HepG2 (cell line): ENCODE data around the gene MPPE1. TPM values are rescaled to one million over a fixed set of nuclear protein-coding genes. Genes with fewer than 3 reads are reported as not detected.
A peak's percentile ranks its signal among the peaks of the same experiment; 100 is the strongest.

Experiments used
- ARID5B ChIP-seq: IDR thresholded peaks from 2 replicates; pipeline ENCODE4 v1.4.0; 2020; ENCODE audit warnings: mild to moderate bottlenecking, missing genetic modification reagents
- GATAD2A ChIP-seq: IDR thresholded peaks from 2 replicates; pipeline ENCODE4 v1.6.1; 2016
- GMEB1 ChIP-seq: sonication (generic); formaldehyde crosslinking; IDR thresholded peaks from 2 replicates; pipeline ENCODE4 v1.5.1; 2020; ENCODE audit warnings: missing genetic modification reagents, mild to moderate bottlenecking, borderline replicate concordance
- GTF3A ChIP-seq: sonication (generic); formaldehyde crosslinking; conservative IDR thresholded peaks from 2 replicates; pipeline ENCODE4 v1.4.0; 2020; ENCODE audit warnings: mild to moderate bottlenecking, missing genetic modification reagents
- HOMEZ ChIP-seq: IDR thresholded peaks from 2 replicates; pipeline ENCODE4 v1.6.1; 2016; ENCODE audit warnings: low read depth
- KDM2A ChIP-seq: sonication (generic); formaldehyde crosslinking; IDR thresholded peaks from 2 replicates; pipeline ENCODE4 v1.4.0; 2020; ENCODE audit warnings: low read depth, missing genetic modification reagents, borderline replicate concordance
- RNF2 ChIP-seq: fragments of 450-650 bp; conservative IDR thresholded peaks from 2 replicates; pipeline ENCODE4 v1.6.1; 2016; ENCODE audit warnings: low read depth
- SOX6 ChIP-seq, 2 experiments: fragments of 450-650 bp in 1 of 2; sonication (generic) in 1 of 2; formaldehyde crosslinking in 1 of 2; IDR thresholded peaks; 2 replicates each; pipeline versions ENCODE4 v1.4.0 to v1.6.1; 2017 to 2020; ENCODE audit warnings: antibody characterized with exemption in 1 of 2, mild to moderate bottlenecking in 1 of 2, missing genetic modification reagents in 1 of 2
- YY1 ChIP-seq: IDR thresholded peaks from 2 replicates; pipeline ENCODE4 v1.6.1; 2011; ENCODE audit warnings: low read length, low read depth, moderate library complexity, mild to moderate bottlenecking; ENCODE audit not compliant: insufficient read depth, insufficient replicate concordance
- ZBTB37 ChIP-seq: sonication (generic); formaldehyde crosslinking; IDR thresholded peaks from 2 replicates; pipeline ENCODE4 v1.4.0; 2020; ENCODE audit warnings: mild to moderate bottlenecking, missing genetic modification reagents
- ZBTB42 ChIP-seq: sonication (generic); formaldehyde crosslinking; IDR thresholded peaks from 2 replicates; pipeline ENCODE4 v1.5.0; 2020; ENCODE audit warnings: mild to moderate bottlenecking, missing genetic modification reagents
- ZNF317 ChIP-seq: sonication (generic); formaldehyde crosslinking; IDR thresholded peaks from 2 replicates; pipeline ENCODE4 v1.5.0; 2020; ENCODE audit warnings: mild to moderate bottlenecking, missing genetic modification reagents
- ZNF362 ChIP-seq: sonication (generic); formaldehyde crosslinking; IDR thresholded peaks from 2 replicates; pipeline ENCODE4 v1.4.0; 2020; ENCODE audit warnings: missing genetic modification reagents, mild to moderate bottlenecking, borderline replicate concordance
- polyA plus RNA-seq, 8 experiments: library from polyadenylated mRNA; depleted of rRNA in 3 of 8; stranded (reverse) in 7 of 8; unstranded in 1 of 8; fragments of >200 nt; fragmentation: Illumina TruSeq in 4 of 8; extraction: Trizol in 4 of 8; gene quantifications; 2 replicates each; pipeline versions ENCODE4 v1.2.1 to v1.2.3, GENCODE V29; 2011 to 2016; ENCODE audit warnings: low read depth in 4 of 8, missing spikeins in 1 of 8, mixed read lengths in 1 of 8; ENCODE audit not compliant: insufficient read depth in 1 of 8
- total RNA-seq, 5 experiments: library from RNA; depleted of rRNA; stranded (reverse); fragments of >200 nt; fragmentation: Illumina TruSeq; extraction: Trizol; gene quantifications; 2 replicates each; pipeline ENCODE4 v1.2.3, GENCODE V29; 2016; ENCODE audit warnings: low read depth in 1 of 5
- TF ChIP-seq, protein P1 (sequence below): IDR thresholded peaks from 2 replicates; pipeline ENCODE4 v1.6.1; 2012; ENCODE audit warnings: inconsistent platforms
- TF ChIP-seq, protein P2 (sequence below): sonication (generic); formaldehyde crosslinking; IDR thresholded peaks from 2 replicates; pipeline ENCODE4 v1.5.1; 2020; ENCODE audit warnings: mild to moderate bottlenecking, missing genetic modification reagents, borderline replicate concordance
- TF ChIP-seq, protein P3 (sequence below): IDR thresholded peaks from 2 replicates; pipeline ENCODE4 v1.6.1; 2018; ENCODE audit warnings: missing genetic modification reagents, mild to moderate bottlenecking, missing compliant biosample characterization

MPPE1 gene
- total and polyA plus RNA-seq, 2 of the 13 experiments (the other 11 are each of a cell fraction or from before 2014, with no cell fraction given), result 9.6 to 11.9 TPM

DNA sequence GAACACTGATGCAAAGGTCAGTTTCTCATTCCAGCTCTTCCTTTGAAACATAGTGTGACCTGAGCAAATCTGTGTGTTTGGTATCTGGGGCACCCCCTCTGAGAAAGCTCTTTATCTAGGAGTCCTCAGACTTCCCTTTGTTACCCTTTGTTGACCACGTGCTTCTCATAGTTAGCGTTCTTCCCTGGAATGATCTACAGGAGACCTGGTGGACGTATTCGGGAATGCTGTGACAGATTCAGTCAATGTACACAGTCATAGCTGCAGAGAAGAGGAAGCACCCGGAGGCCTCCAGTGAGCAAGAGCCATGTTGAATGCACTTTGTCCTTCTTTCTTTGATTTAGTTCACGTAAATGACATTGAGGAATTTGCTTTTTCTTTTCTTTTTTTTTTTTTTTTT is 67.6 kb downstream of the MPPE1 start (continued):
- TF ChIP-seq ARID5B (peak; percentile 77), GATAD2A (CRISPR knock-in tag) (peak; percentile 61), RNF2 (0 out of 2 replicates have a peak, but pooled peaks have one; percentile 27), ZNF317 (CRISPR knock-in tag) (peak; percentile 96), SOX6 (IDR thresholded peaks at IDR 0.05) (no peak), SOX6 (CRISPR knock-in tag; IDR thresholded peaks at IDR 0.05) (peak; percentile 92), HOMEZ (CRISPR knock-in tag) (0 out of 2 replicates have a peak, but pooled peaks have one; percentile 40), YY1 (peak; percentile 30), KDM2A (CRISPR knock-in tag) (0 out of 2 replicates have a peak, but pooled peaks have one; percentile 33), ZBTB42 (CRISPR knock-in tag) (no peak), GTF3A (no peak), GMEB1 (CRISPR knock-in tag) (no peak), ZBTB37 (no peak), ZNF362 (peak; percentile 38; the same call in 1 of the 2 replicates)
- TF ChIP-seq, protein P1, sequence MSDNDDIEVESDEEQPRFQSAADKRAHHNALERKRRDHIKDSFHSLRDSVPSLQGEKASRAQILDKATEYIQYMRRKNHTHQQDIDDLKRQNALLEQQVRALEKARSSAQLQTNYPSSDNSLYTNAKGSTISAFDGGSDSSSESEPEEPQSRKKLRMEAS, result peak; percentile 85
- TF ChIP-seq, protein P2, sequence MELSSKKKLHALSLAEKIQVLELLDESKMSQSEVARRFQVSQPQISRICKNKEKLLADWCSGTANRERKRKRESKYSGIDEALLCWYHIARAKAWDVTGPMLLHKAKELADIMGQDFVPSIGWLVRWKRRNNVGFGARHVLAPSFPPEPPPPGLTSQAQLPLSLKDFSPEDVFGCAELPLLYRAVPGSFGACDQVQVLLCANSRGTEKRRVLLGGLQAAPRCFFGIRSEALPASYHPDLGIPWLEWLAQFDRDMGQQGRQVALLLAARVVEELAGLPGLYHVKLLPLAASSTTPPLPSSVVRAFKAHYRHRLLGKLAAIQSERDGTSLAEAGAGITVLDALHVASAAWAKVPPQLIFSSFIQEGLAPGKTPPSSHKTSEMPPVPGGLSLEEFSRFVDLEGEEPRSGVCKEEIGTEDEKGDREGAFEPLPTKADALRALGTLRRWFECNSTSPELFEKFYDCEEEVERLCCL, result no peak
- TF ChIP-seq, protein P3, sequence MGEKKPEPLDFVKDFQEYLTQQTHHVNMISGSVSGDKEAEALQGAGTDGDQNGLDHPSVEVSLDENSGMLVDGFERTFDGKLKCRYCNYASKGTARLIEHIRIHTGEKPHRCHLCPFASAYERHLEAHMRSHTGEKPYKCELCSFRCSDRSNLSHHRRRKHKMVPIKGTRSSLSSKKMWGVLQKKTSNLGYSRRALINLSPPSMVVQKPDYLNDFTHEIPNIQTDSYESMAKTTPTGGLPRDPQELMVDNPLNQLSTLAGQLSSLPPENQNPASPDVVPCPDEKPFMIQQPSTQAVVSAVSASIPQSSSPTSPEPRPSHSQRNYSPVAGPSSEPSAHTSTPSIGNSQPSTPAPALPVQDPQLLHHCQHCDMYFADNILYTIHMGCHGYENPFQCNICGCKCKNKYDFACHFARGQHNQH (CRISPR knock-in tag), result 0 out of 2 replicates have a peak, but pooled peaks have one; percentile 34
